ENCODE results near the gene MAP7D1.
"Not testable (repeated sequence)": the region's sequence is repeated elsewhere in the genome, so short reads cannot be mapped to it uniquely, and the experiment has no call there.

The MAP7D1 gene

DNA sequence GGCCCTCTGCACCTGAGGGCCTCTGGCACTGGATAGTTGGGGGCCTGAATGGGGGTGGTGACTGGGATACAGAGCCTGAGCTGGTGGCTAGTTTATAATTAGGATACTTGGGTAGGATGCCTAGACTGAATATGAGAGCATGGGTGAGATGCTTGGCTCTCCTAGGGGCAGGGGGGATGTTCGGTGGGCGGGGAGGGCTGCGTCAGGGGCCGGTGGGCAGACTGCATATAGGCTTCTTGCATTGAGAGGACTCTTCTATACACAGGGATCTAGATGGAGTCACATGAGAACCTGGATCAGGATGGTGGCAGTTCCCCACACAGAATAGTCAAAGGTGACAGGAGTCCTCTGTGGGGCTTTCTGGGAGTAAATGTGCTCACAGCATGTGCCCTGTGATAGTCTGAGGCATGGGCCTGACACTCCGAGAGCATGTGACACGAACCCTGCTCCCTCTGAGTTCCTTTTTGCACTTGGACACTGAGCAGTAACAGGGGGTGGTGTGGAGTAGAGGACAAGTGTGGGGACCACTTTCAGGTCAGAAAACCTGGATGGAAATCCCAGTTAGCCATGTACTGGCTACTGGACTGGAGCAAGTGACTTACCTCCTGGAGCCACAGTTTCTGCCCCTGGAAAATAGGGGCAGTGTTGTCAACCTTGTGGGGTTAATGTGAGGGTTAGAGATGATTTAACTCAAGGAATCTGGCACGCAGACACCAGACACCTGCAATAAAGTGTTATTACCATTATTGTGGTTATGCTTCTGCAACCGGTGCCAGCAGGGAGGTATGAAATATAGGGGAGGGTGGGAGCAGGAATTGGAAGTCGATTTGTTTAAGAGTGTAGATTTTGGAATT is 2.2 kb downstream of the MAP7D1 start:
- no peak for DNase-seq (ENCODE audit: insufficient read length, low spot score)
- no peak for FAIRE-seq
- TF ChIP-seq, protein P1, sequence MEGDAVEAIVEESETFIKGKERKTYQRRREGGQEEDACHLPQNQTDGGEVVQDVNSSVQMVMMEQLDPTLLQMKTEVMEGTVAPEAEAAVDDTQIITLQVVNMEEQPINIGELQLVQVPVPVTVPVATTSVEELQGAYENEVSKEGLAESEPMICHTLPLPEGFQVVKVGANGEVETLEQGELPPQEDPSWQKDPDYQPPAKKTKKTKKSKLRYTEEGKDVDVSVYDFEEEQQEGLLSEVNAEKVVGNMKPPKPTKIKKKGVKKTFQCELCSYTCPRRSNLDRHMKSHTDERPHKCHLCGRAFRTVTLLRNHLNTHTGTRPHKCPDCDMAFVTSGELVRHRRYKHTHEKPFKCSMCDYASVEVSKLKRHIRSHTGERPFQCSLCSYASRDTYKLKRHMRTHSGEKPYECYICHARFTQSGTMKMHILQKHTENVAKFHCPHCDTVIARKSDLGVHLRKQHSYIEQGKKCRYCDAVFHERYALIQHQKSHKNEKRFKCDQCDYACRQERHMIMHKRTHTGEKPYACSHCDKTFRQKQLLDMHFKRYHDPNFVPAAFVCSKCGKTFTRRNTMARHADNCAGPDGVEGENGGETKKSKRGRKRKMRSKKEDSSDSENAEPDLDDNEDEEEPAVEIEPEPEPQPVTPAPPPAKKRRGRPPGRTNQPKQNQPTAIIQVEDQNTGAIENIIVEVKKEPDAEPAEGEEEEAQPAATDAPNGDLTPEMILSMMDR (IDR thresholded peaks at IDR 0.05; ENCODE audit: insufficient read depth, missing control alignments) = no peak

- FAIRE-seq; DNase-seq (ENCODE audit: insufficient read length, low spot score): not testable (repeated sequence)
Observed at GRCh38 chr1:36158827-36159252, 2.9 kb downstream of the MAP7D1 start.

GRCh38 chr1:36159614-36160387 is 3.8 kb downstream of the MAP7D1 start:
- FAIRE-seq (no peak), DNase-seq (ENCODE audit: insufficient read length, low spot score) (no peak)
- TF ChIP-seq, protein P1 (IDR thresholded peaks at IDR 0.05; ENCODE audit: insufficient read depth, missing control alignments) = no peak

GRCh38 chr1:36160388-36160948 is 4.5 kb downstream of the MAP7D1 start:
- TF ChIP-seq, protein P1 (IDR thresholded peaks at IDR 0.05; ENCODE audit: insufficient read depth, missing control alignments) = no peak
- DNase-seq (ENCODE audit: insufficient read length, low spot score) (no peak), FAIRE-seq (no peak)

- DNase-seq (ENCODE audit: insufficient read length, low spot score) = no peak
- FAIRE-seq = no peak
- TF ChIP-seq, protein P1 (IDR thresholded peaks at IDR 0.05; ENCODE audit: insufficient read depth, missing control alignments) = no peak
Observed at GRCh38 chr1:36160949-36161485, 5.1 kb downstream of the MAP7D1 start.

GRCh38 chr1:36161641-36162531 is 5.9 kb downstream of the MAP7D1 start:
- FAIRE-seq (no peak), DNase-seq (ENCODE audit: insufficient read length, low spot score) (no peak)
- TF ChIP-seq, protein P1 (IDR thresholded peaks at IDR 0.05; ENCODE audit: insufficient read depth, missing control alignments) = no peak

Data from D721Med (cell line).